HG03460 (cell line): Measurements from ENCODE around the gene ATP2C2.
"Not testable (repeated sequence)": the region's sequence is repeated elsewhere in the genome, so short reads cannot be mapped to it uniquely, and the experiment has no call there.

Source experiments
- ATAC-seq: cut with Tn5 transposase; IDR thresholded peaks from one replicate; pipeline ENCODE4 v1.9.1; 2021; ENCODE audit not compliant: unreplicated experiment

The ATP2C2 gene, protein sequence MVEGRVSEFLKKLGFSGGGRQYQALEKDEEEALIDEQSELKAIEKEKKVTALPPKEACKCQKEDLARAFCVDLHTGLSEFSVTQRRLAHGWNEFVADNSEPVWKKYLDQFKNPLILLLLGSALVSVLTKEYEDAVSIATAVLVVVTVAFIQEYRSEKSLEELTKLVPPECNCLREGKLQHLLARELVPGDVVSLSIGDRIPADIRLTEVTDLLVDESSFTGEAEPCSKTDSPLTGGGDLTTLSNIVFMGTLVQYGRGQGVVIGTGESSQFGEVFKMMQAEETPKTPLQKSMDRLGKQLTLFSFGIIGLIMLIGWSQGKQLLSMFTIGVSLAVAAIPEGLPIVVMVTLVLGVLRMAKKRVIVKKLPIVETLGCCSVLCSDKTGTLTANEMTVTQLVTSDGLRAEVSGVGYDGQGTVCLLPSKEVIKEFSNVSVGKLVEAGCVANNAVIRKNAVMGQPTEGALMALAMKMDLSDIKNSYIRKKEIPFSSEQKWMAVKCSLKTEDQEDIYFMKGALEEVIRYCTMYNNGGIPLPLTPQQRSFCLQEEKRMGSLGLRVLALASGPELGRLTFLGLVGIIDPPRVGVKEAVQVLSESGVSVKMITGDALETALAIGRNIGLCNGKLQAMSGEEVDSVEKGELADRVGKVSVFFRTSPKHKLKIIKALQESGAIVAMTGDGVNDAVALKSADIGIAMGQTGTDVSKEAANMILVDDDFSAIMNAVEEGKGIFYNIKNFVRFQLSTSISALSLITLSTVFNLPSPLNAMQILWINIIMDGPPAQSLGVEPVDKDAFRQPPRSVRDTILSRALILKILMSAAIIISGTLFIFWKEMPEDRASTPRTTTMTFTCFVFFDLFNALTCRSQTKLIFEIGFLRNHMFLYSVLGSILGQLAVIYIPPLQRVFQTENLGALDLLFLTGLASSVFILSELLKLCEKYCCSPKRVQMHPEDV

DNA sequence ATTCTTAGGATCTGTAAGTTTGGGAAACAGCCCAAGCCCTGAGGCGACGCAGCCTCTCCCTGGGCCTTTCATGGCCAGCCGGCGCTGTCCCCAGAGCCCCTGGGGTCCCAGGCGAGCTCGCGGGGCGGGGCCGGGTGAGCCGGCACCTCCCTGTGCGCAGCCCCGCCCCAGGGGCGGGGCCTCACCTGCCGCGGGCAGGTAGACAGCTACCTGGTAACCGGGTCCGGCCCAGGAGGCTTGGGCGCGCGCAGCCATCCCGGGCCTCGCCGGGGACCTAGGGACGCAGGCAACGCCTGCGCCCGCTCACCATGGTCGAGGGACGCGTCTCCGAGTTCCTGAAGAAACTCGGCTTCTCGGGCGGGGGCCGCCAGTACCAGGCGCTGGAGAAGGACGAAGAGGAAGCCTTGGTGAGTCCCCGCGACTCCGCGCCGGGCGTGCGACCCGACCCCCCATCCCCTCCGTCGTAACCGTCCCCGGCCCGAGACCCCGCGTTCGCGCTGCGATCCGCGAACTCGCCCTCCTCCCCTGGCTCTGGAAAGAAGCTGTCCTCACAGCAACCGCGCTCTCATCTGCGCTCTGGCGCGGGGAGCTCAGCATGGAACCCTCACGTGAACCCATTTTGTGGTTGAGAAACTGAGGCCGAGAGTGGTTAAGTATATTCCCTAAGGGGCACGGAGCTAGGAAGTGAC lies at the start of gene ATP2C2:
Gene ATP2C2 (plus strand): TSS at position 231 of the 689 bp plus-strand sequence. CDS start 78 bp downstream, at position 309.
- no peak for ATAC-seq

DNA sequence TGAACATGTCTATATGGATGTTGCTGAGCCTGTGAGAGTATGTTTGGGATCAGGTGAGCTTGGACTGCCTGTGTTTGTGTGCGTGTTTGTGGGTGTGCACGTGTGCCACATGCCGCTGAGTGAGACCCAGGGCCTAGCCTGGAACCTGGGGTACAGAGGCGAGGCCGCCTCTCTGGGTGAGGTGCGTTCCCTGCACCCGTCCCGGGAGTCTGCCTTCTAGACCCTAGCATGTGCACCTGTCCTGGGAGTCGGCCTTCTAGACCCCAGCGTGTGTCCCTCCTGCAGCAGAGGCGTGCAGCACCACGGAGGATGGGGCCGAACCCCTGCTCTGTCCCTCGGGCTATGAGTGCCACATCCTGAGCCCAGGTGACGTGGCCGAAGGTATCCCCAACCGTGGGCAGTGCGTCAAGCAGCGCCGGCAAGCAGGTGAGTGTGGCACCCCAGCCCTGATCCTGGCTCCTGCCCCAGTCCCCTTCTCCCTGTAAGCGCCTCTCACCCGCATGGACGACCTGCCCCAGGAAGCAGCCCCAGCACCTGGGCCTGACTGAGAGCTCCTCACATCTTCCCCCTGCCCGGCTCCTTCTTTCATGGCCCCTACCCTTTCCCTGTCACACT lies 49.1 kb upstream of the ATP2C2 start:
- ATAC-seq, result no peak

DNA sequence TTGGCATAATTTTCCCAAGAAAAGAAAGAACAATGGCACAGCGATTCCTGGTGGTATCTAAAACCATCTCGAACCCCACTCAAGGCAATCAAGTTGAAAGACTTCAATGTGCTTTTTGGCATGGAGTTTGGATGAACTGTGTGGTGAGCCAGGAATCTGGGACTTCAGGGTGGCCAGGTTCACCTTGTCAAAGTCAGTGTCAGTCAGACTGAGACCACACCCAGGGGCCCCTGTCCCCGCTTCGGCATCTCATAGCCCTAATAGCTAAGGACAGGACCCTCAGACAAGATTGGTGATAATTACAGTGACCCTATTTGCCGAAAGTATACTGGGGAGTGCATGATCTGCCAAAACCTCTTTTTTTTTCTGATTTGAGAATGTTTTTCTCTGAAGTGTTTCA lies 47.8 kb upstream of the ATP2C2 start:
- ATAC-seq, result no peak

DNA sequence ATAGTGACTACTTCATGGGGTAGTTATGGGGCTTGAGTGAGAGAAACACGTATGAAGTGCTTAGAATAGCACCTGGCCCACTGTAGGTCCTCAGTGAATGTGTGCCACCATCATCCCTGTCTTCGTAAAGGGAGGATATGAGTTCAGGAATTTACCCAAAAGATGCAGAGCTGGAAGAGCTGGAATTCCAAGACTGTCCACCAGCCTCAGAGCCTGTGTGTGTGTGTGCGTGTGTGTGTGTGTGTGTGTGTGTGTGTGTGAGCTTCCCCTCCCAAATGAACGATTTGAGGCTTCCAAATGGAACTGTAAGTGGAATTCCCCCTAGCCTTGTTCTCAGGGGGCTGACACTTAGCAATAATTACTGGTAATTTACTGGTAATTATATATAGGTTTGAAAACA lies 46.4 kb upstream of the ATP2C2 start:
- ATAC-seq, result no peak

DNA sequence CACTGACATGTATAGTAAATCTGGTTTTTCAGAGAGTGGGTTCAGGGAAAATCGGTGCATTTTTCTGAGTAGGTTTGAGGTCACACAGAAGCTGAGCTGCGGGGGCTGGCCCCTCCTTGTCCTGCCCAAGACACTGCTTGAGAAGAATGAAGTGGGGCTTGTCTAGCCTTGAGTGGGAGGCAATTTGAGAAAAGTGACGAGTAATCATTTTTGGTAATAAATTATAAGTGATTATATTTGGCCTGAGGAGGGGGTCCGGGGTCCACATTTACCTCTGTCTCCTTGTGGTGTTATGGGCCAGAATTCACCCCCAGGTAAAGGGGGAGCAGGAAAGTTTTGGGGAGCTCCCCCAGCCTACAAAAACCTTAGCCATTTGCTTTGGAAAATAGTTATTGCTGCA lies 45.6 kb upstream of the ATP2C2 start:
- no peak for ATAC-seq

DNA sequence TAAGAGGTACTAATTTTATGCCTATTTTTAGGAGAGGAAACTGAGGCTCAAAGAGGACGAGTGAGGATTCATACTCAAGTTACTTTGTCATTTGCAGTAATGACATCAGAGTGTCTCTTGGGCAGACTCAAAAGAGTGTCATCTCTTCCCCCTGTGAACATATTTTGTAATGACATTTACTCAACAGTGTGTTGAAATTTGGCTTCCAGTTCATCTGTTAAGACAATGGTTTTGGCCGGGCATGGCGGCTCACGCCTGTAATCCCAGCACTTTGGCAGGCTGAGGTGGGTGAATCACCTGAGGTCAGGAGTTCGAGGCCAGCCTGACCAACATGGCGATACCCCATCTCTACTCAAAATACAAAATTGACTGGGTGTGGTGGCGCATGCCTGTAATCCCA lies 44.7 kb upstream of the ATP2C2 start:
- no peak for ATAC-seq

DNA sequence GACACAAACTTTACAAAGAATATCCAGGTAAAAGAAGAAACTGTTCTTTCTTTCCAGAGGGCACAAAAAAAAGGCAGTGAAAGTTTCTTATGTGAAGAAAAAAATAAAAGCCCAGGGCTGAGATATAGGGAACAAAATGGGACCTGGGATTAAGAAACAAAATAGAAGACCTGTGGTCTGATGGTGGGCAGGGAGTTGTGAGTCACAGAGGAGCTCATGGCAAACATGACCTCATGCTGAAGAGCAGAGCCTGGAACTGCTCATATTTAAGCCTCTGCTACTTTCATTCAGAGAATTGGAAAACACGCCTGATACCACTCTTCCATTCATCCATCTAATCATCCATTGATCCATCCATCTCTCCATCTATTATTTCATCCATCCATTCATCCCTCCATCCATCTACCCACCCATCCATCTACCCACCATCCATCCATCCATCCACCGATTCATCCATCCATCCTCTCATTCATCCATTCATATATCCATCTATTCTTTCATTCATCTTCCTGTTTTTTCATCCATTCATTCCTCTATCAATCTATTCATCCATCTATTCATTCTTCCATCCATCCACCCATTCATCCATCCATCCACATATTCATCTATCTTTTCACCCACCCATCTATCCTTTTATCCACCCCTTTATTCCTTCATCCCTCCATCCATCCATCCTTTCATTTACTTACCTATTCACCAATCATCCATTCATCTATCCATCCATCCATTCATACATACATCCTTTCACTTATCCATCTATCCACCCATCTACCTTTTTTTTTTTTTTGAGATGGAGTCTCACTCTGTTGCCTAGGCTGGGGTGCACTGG lies 43.7 kb upstream of the ATP2C2 start:
- no peak for ATAC-seq

DNA sequence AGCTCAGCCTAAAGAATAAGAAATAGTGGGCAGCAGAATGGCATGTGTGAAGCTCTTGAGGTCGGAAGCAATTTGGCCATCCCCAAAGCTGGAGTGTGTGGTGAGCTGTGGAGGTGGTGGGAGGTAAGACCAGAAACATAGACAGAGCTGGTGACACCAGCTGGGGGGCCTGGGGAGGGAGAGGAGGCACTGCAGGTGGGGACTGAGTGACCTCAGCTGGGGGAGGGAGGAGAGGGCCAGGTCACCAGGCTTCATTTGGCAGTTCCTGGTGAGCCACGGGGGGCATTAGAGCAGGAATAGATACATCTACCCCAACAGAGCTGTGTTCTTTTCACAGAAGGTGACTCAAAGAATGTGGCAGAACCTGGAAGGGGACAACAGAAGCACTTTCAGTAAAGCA lies 41.8 kb upstream of the ATP2C2 start:
- no peak for ATAC-seq

DNA sequence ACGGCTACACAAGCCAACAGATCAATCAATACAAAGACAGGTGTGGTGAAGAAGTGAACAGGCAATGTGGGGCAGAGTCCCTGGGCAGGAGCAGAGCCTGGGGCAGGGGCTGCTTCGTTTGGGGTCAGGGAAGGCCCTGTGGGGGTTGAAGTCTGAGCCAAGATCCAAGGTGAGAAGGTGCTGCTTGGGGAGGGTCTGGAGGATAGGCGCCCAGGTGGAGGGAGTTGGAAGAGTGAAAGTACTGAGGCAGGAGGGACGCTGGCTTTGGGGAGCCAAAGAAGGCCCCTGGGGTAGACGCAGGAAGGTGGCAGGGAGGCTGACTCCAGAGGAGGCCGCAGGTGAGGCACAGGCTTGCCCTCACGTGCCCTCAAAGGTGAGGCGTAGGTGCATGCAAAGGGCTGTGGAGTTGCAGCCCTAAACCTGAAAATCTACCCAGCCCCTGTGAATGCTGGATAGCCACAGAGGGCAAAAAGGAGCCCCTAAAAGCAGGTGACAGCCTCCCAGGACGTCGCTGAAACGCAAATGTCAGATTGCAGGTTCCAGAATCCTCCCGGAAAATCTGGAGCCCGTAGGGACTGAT lies 40.3 kb upstream of the ATP2C2 start:
- ATAC-seq, result no peak

DNA sequence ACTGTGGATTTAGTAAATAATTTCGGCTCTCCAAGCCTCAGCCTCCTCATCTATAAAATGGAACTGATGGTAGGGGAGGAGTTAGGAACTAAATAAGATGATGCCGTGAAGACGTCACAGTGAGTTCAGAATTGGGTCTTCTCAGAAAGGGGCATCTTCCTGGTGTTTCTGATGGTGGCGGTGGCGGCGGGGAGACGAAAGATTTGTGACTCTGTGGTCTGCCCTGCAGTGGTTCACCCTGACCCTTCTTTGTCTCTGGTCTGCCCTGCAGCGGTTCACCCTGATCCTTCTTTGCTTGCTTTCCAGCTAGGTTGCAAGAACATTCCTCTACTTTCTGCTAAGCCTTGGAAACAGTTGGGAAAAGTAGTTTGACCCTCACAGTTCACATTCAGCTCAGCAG lies 39.3 kb upstream of the ATP2C2 start:
- ATAC-seq, result no peak

DNA sequence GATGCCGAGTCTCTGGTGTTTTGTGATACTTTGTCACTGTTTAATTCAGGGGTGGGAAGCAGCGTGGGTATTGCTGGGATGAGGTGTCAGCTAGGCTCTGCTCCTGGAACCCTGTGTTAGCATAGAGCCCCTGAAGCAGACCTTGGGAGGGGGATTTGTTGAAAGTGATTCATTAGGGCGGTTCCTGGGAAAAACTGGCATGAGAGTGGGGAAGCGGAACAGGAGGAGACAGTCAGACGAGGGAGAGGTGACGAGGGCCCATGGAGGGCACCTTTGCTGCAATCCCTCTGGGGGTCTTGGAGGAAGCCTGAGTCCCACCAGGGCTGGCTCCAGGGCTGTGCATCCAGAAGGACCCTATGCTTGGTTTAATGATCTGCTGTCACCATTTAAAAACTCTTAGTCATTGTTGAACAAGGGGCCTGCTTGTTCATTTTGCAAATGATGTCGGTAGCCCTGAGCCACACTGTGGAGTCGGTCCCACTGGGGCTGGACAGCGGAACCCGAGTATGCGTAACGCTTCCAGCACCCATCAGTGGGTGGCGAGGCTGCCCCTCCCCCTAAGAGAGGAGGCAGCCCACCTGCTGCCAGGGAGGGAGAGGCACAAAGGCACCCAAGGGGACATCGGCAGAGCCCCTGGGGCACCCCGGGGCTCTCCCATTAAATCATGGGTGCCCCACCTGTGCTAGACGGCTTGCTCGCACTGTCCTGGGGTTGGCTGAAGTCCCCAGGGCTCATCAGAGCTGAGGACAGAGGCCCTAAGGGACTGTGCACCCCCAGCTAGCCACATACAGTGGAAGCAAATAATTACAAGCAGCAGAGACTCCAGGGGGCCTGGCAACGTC lies 38.3 kb upstream of the ATP2C2 start:
- no peak for ATAC-seq

DNA sequence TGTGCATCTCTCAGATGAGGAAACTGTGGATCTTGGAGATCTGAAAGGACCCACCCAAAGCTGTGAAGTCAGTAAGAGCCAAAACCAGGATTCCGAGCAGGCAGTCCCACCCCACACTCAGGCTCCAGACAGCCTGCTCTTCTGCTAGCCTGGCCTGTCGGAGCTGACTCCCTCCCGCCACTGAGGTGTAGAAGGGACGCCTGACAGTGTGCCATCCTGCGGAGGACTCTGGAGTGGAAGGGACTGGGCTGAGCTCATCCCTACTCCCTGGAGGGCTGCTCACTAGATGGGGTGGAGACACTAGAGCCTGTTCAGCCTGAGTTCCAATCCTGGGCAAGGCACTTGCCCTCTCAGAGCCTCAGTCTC lies 37.7 kb upstream of the ATP2C2 start:
- ATAC-seq, result no peak

DNA sequence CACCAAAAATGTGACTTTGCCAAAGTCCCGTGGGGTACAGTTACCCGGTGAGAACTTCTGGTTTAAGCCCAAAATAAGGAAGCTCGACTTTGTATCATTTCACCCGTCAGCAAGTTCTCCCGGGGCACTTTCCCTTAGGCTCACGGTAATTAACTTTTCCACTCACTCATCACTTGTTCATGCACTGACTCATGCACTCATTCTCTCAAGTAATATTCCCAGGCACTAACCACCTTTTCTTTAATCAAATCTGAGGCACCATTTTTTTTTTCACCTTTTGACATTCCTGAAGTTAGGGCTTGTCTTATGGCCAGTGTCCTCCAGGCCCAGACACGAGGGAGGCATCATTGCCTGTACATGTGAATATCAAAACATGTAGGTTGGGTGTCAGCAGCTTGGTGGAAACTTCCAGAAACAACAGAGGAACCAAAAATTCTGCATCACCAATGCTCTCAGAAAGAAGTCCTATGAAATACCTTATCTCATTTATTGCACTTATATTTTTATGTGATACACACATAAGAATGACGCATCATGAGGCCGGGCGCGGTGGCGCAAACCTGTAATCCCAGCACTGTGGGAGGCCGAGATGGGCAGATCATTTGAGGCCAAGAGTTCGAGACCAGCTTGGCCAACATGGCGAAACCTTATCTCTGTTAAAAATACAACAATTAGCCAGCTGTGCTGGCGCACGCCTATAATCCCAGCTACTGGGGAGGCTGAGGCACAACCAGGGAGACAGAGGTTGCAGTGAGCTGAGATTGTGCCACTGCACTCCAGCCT lies 36.1 kb upstream of the ATP2C2 start:
- ATAC-seq, result no peak

DNA sequence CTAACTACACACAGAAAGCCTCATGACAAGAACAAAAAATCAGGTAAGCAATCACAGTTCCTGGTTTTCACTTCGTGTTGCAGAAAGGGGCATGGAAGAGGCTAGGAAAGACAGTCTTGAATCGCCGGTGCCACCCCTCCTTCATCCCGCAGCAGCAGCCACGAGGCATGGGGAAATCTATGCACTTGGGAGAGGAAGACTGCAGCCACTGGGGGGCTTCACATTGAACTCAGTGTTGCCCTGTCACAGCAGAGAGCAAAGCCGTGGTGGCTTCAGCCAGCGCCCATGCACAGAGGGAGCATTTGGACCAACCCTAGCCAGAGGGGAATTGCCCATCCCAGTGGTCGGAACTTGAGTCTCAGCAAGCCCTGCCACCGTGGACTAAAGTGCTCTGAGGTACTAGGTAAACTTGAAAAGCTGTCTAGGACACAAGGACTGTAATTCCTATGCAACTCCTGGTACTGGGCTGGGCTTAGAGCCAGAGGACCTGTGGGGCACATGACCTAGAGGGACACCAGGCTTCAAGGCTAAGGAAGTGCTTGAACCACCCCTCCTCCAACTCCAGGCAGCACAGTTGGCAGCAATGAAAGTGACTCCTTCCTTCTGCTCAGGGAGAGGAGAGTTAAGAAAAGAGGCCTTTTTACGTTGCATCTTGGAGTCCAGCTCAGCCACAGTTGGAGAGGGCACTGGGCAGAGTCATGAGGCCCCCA lies 35.2 kb upstream of the ATP2C2 start:
- no peak for ATAC-seq

DNA sequence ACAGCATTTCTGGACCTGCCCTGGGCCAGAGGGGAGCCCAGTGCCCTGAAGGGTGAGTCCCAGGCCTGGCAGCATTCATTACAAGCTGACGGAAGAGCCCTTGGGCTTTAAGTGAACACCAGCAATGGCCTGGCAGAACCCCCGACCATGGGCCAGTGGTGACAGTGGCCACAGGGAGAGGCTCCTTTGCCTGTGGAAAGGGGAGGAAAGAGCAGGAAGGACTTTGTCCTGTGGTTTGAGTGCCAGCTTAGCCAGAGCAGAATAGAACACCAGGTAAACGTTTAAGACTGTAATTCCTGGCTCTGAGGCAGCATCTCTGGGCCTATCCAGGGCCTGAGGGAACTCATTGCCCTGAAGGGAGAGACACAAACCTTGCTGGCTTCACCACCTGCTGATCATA lies 34.3 kb upstream of the ATP2C2 start:
- no peak for ATAC-seq

DNA sequence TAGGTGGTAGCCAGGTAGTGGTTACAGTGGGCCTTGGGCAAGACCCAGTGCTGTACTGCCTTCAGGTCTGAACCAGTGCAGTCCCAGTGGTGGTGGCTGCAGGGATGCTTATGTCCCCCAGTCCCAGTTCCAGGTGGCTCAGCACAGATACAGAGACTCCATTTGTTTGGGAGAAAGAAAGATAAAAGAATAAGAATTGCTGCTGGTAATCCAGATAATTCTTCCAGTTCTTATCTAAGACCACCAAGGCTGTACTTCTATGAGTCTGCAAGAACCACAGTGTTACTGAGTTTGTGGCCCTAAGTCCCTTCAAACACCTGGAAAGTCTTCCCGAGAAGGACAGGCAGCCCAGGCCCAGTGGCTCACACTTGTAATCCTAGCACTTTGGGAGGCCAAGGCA lies 33.9 kb upstream of the ATP2C2 start:
- ATAC-seq, result no peak

DNA sequence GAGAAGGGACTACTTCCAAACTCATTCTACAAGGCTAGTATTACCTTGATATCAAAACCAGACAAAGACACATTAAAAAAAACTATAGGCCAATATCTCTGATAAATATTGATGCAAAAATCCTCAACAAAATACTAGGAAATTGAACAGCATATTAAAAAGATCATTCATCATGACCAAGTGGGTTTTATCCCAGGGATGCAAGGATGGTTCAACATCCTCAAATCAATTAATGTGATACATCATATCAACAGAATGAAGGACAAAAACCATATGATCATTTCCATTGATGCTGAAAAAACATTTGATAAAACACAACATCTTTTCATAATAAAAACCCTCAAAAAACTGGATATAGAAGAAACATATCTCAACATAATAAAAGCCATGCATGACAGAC lies 31.1 kb upstream of the ATP2C2 start:
- not testable (repeated sequence) for ATAC-seq

DNA sequence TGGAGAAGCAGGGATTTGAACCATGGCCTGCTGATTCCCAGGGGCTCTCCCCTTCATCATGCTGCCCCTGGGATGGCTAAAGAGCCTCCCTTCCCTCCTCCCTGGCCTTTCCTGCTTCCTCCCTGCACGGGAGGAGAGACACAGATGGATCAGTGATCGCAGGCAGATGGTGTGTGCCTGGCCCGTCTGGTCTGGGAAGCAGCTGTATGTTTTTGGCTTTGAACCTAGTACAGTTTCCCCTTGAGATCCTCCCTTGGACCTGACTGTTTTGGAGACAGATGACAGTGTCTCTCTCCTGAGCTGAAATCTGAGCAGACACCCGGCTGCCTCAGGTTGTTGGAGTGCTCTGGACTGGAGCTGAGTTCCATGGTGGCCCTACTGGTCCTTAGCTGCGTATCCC lies 29.0 kb upstream of the ATP2C2 start:
- no peak for ATAC-seq
